Hematopoietic multipotent progenitor cell treated with erythropoietin and hydrocortisone succinate and interleukin-3 and kit ligand, for 15 days (in vitro differentiated cells): ENCODE data around the gene KRTAP19-5.
"Not testable (repeated sequence)": the region's sequence is repeated elsewhere in the genome, so short reads cannot be mapped to it uniquely, and the experiment has no call there.

ENCODE experiments used
- DNase-seq: peaks from one replicate; pipeline ENCODE4 v3.0.0-alpha.2; 2015; ENCODE audit warnings: low spot score

The KRTAP19-5 gene

DNA sequence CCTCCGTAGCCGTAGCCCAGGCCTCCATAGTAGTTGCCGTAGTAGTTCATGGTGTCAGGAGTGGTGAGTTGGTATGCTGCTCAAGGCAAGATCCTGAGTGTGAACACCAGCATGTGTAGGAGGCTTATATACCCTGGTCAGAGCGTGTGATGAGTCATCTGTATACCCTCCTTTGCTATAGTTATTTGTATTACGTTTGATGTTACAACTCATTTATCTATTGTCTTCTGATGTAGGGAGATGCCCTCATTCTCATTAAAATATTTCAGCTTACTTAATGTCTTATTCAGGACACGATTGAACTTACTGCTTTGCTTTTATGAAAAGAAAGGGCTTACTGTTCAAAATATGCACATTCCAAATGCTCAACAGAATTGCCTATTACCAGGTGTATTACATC lies at the start of gene KRTAP19-5:
KRTAP19-5 (minus strand) TSS at position 101 of the 400 bp plus-strand sequence; CDS start at position 50, 51 bp downstream.
- no peak for DNase-seq

GRCh38 chr21:30541764-30542163 lies 39.8 kb upstream of the KRTAP19-5 start, which contains the start of gene KRTAP19-6:
Gene KRTAP19-6 (minus strand): TSS chr21:30541864. CDS start chr21:30541833, 31 bp downstream.
- DNase-seq: no peak

DNA sequence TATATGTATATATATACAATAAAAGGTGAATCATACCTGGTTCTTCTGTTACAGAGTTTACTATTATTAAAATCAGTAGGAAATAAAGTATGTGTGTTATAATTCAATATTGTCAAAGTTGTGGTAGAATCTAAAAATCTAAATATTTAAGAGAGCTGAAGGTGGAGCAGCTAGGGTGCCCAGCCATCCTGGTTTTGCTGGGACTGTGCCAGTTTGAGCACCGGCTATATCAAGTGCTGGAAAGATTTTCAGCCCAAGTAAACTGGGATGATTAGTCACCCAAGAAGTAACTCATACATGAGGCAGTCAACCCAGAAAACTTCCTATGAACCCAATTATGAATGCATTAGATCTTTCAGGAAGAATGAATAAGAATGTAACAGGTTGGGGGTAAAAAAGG lies 16.9 kb upstream of the KRTAP19-5 start:
- DNase-seq: no peak

GRCh38 chr21:30515681-30516080 lies 13.7 kb upstream of the KRTAP19-5 start:
- DNase-seq: no peak

GRCh38 chr21:30505621-30506205 lies 3.8 kb upstream of the KRTAP19-5 start:
- DNase-seq: not testable (repeated sequence)

- no peak for DNase-seq
Observed at GRCh38 chr21:30497065-30497464, 4.9 kb downstream of the KRTAP19-5 start, which contains the start of gene KRTAP19-4. Gene KRTAP19-4 (minus strand): TSS chr21:30497165. CDS start chr21:30497110, 55 bp downstream.

GRCh38 chr21:30491963-30492428 lies 9.9 kb downstream of the KRTAP19-5 start, which contains the start of gene KRTAP19-3:
Gene KRTAP19-3 (minus strand): TSS chr21:30492013. CDS start chr21:30491957, 56 bp downstream.
- no peak for DNase-seq

DNA sequence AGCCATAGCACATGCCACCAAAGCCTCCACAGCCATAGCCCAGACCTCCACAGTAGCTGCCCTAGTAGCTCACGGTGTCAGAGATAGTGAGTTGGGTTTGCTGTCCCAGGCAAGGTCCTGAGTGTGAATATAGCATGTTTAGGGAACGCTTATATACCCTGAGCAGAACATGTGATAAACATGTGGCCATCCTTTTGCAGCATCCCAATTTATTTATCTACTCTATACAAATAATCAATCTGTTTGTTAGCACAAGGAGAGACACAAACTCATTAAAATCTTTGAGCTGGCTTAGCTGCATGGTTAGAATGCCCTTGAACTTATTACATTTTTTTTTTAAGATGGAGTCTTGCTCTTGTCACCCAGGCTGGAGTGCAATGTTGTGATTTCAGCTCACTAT lies 14.6 kb downstream of the KRTAP19-5 start, which contains the start of gene KRTAP19-2:
KRTAP19-2 (minus strand) TSS at position 101 of the 400 bp plus-strand sequence; CDS start at position 13, 88 bp downstream.
- no peak for DNase-seq

DNA sequence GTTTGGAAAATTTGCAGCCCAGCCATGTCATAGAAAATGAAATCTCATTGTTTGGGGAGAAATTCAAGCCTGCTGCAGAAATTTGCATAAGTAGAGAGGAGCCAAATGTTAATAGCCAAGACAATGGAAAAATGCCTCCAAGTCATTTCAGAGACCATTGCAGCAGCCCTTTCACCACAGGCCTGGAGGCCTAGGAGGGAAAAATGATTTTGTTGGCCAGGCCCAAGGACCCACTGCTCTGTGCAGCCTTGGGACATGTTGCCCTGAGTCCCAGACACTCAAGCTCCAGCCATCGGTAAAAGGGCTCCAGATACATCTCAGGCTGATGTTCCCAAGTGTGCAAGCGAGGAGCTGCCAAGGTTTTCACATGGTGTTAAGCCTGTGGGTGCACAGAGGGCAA lies 15.8 kb downstream of the KRTAP19-5 start:
- no peak for DNase-seq

- DNase-seq: no peak
Observed at GRCh38 chr21:30482130-30482529, 19.8 kb downstream of the KRTAP19-5 start.

- DNase-seq: no peak
Observed at GRCh38 chr21:30480145-30480544, 21.8 kb downstream of the KRTAP19-5 start, which contains the start of gene KRTAP19-1. Gene KRTAP19-1 (minus strand): TSS chr21:30480367. CDS start chr21:30480317, 50 bp downstream.

DNA sequence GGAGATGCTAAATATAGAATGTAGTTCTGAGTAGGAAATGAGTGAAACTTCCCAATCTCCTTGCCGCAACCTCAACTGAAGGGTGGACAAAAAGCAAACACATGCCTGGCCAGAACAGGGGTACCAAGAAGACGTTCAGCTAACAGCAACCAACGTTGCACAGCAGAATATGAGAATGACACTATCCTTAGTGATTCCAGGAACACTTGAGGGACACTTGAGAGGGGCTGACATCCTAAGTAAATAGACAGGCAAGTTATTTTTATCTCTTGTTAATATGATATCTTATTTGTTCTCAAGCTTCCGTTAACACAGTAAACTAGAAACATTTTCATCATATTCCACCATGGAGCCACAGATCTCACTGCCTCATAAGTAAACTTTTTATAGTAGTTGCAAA lies 22.7 kb downstream of the KRTAP19-5 start:
- no peak for DNase-seq

GRCh38 chr21:30478004-30478403 lies 23.9 kb downstream of the KRTAP19-5 start:
- DNase-seq: no peak

- no peak for DNase-seq
Observed at GRCh38 chr21:30468900-30469714, 32.8 kb downstream of the KRTAP19-5 start.

GRCh38 chr21:30463713-30464112 lies 38.2 kb downstream of the KRTAP19-5 start:
- no peak for DNase-seq
